ENCODE data around the gene INPP5F. TPM values are rescaled to one million over a fixed set of nuclear protein-coding genes. Genes with fewer than 3 reads are reported as not detected.

The INPP5F gene
- total RNA-seq, 6 donors from 2014 or later = 6.7 to 14.4 (median 10.1) TPM

DNA sequence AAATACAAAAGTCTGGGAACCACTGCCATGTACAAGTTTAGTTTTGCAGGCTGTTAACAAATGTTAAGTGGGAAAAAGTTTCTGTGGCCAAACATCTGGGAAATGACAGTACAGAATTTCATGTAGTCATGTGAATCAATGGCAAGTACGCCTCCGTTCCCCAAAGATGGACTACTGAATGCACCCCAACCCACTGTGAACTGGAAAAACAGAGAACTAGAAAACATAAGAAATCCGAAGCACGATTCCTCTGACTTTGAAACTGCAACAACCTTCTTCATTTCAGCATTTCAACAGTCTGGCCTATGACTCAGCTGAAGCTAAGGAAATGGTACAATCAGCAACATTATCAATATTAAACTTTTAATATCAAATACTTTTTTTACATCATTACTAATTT lies 105.0 kb downstream of the INPP5F start:
- Histone ChIP-seq H3K9me3 (no peaks in the 10 kb centered on the region), H3K36me3 (peaks cover 17 to 94% (median 63%) of the 10 kb centered on the region in 4 donors), H3K27ac (no peak overlapping the region), H3K4me1 (no peaks in the 10 kb centered on the region), H3K27me3 (no peaks in the 10 kb centered on the region), H3K4me3 (no peak overlapping the region)
- TF ChIP-seq POLR2A (IDR thresholded peaks at IDR 0.05) (no peak), EP300 (IDR thresholded peaks at IDR 0.05) (no peak), POLR2AphosphoS5 (IDR thresholded peaks at IDR 0.05) (no peak)
- TF ChIP-seq, protein P1, sequence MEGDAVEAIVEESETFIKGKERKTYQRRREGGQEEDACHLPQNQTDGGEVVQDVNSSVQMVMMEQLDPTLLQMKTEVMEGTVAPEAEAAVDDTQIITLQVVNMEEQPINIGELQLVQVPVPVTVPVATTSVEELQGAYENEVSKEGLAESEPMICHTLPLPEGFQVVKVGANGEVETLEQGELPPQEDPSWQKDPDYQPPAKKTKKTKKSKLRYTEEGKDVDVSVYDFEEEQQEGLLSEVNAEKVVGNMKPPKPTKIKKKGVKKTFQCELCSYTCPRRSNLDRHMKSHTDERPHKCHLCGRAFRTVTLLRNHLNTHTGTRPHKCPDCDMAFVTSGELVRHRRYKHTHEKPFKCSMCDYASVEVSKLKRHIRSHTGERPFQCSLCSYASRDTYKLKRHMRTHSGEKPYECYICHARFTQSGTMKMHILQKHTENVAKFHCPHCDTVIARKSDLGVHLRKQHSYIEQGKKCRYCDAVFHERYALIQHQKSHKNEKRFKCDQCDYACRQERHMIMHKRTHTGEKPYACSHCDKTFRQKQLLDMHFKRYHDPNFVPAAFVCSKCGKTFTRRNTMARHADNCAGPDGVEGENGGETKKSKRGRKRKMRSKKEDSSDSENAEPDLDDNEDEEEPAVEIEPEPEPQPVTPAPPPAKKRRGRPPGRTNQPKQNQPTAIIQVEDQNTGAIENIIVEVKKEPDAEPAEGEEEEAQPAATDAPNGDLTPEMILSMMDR (IDR thresholded peaks at IDR 0.05) = no peak
- 90 to 92% methylated on average over 4 of the region's 4 CpGs for WGBS, 2 donors
- no peak for ATAC-seq (ENCODE audit: low FRiP score in 2 of 2)
- no peak for DNase-seq

GRCh38 chr10:119831656-119832055 lies 105.8 kb downstream of the INPP5F start:
- Histone ChIP-seq H3K4me1 (no peaks in the 10 kb centered on the region), H3K36me3 (peaks cover 21 to 100% (median 70%) of the 10 kb centered on the region in 4 donors), H3K27me3 (no peaks in the 10 kb centered on the region), H3K27ac (no peak overlapping the region), H3K4me3 (no peak overlapping the region), H3K9me3 (no peaks in the 10 kb centered on the region)
- ATAC-seq (ENCODE audit: low FRiP score in 2 of 2) = no peak
- no peak for TF ChIP-seq POLR2A (IDR thresholded peaks at IDR 0.05)
- TF ChIP-seq, protein P1 (IDR thresholded peaks at IDR 0.05) = no peak
- TF ChIP-seq POLR2AphosphoS5 (IDR thresholded peaks at IDR 0.05) = no peak
- no peak for TF ChIP-seq EP300 (IDR thresholded peaks at IDR 0.05)
- WGBS, 2 donors = 86 to 89% methylated on average over 11 of the region's 11 CpGs
- no peak for DNase-seq

GRCh38 chr10:119832951-119833350 lies 107.1 kb downstream of the INPP5F start:
- DNase-seq (no peak), ATAC-seq (ENCODE audit: low FRiP score in 2 of 2) (no peak)
- TF ChIP-seq POLR2A (IDR thresholded peaks at IDR 0.05) (no peak), EP300 (IDR thresholded peaks at IDR 0.05) (no peak), POLR2AphosphoS5 (IDR thresholded peaks at IDR 0.05) (no peak)
- TF ChIP-seq, protein P1 (IDR thresholded peaks at IDR 0.05) = no peak
- Histone ChIP-seq H3K4me3 (no peak overlapping the region), H3K4me1 (no peaks in the 10 kb centered on the region), H3K27me3 (no peaks in the 10 kb centered on the region), H3K27ac (no peak overlapping the region), H3K9me3 (no peaks in the 10 kb centered on the region), H3K36me3 (peaks cover 33 to 100% (median 76%) of the 10 kb centered on the region in 4 donors)
- 94 to 96% methylated on average over 2 of the region's 2 CpGs for WGBS, 2 donors

DNA sequence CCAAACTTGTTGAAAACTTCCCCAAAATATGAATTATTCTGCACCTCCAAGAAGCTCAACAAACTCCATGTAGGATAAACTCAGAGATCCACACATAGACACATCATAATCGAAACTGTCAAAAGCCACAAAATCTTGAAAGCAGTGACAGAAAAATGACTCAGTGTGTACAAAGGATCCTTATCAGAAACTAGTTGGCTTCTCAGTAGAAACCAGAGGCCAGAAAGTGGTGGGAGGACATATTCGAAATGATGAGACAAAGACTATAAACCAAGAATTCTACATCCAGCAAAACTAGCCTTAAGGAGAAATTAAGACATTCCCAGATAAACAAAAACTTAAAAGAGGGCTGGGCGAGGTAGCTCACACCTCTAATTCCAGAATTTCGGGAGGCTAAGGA lies 108.3 kb downstream of the INPP5F start:
- Histone ChIP-seq H3K27me3 (no peaks in the 10 kb centered on the region), H3K36me3 (peaks cover 41 to 100% (median 78%) of the 10 kb centered on the region in 4 donors), H3K9me3 (no peaks in the 10 kb centered on the region), H3K4me3 (no peak overlapping the region), H3K4me1 (no peaks in the 10 kb centered on the region), H3K27ac (no peak overlapping the region)
- WGBS, 2 donors = 89 to 93% methylated on average over 4 of the region's 4 CpGs
- DNase-seq (no peak), ATAC-seq (ENCODE audit: low FRiP score in 2 of 2) (no peak)
- TF ChIP-seq POLR2AphosphoS5 (IDR thresholded peaks at IDR 0.05) = no peak
- TF ChIP-seq, protein P1 (IDR thresholded peaks at IDR 0.05) = no peak
- no peak for TF ChIP-seq POLR2A (IDR thresholded peaks at IDR 0.05)
- no peak for TF ChIP-seq EP300 (IDR thresholded peaks at IDR 0.05)

DNA sequence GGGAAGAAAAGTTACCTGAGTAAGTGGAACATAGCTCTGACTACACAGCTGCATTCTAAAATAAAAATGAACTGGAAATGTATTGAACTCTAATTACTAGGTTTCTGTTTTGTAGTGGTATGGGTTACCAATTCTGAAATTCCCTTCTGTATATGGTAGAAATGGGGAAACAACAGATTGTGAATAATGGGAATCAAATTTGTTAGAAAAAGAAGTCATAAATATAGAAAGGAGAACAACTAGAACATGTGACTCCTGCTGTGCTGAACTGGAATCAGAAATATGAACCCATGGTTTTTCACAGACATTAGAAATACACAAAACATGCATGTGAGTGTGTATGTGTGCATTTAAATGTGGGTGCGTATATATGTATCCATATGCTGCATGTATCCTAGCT lies 119.8 kb downstream of the INPP5F start:
- Histone ChIP-seq H3K4me1 (peaks cover 0 to 6% (median 0%) of the 10 kb centered on the region in 4 donors), H3K27me3 (no peaks in the 10 kb centered on the region), H3K4me3 (no peak overlapping the region), H3K27ac (no peak overlapping the region), H3K9me3 (no peaks in the 10 kb centered on the region), H3K36me3 (peaks cover 20 to 96% (median 66%) of the 10 kb centered on the region in 4 donors)
- ATAC-seq (ENCODE audit: low FRiP score in 2 of 2) (peak in 1 of 2 donors; percentile 26), DNase-seq (no peak)
- TF ChIP-seq POLR2AphosphoS5 (IDR thresholded peaks at IDR 0.05) (no peak), EP300 (IDR thresholded peaks at IDR 0.05) (no peak), POLR2A (IDR thresholded peaks at IDR 0.05) (no peak)
- TF ChIP-seq, protein P1 (IDR thresholded peaks at IDR 0.05) = no peak
- 92 to 95% methylated on average over 1 of the region's 1 CpG for WGBS, 2 donors

Measured in upper lobe of left lung (tissue), 6 donors.